HG03460 (cell line): ENCODE measurements around the gene GPT2.

ENCODE experiments used
- ATAC-seq: cut with Tn5 transposase; IDR thresholded peaks from one replicate; pipeline ENCODE4 v1.9.1; 2021; ENCODE audit not compliant: unreplicated experiment

The GPT2 gene, protein sequence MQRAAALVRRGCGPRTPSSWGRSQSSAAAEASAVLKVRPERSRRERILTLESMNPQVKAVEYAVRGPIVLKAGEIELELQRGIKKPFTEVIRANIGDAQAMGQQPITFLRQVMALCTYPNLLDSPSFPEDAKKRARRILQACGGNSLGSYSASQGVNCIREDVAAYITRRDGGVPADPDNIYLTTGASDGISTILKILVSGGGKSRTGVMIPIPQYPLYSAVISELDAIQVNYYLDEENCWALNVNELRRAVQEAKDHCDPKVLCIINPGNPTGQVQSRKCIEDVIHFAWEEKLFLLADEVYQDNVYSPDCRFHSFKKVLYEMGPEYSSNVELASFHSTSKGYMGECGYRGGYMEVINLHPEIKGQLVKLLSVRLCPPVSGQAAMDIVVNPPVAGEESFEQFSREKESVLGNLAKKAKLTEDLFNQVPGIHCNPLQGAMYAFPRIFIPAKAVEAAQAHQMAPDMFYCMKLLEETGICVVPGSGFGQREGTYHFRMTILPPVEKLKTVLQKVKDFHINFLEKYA

GRCh38 chr16:46883690-46884512, at the start of gene GPT2:
TSS of gene GPT2 (plus strand) at chr16:46884362. CDS start at chr16:46884716, 354 bp downstream.
- peak; percentile 97 for ATAC-seq

- no peak for ATAC-seq
Observed at GRCh38 chr16:46836534-46837530, 47.3 kb upstream of the GPT2 start.

DNA sequence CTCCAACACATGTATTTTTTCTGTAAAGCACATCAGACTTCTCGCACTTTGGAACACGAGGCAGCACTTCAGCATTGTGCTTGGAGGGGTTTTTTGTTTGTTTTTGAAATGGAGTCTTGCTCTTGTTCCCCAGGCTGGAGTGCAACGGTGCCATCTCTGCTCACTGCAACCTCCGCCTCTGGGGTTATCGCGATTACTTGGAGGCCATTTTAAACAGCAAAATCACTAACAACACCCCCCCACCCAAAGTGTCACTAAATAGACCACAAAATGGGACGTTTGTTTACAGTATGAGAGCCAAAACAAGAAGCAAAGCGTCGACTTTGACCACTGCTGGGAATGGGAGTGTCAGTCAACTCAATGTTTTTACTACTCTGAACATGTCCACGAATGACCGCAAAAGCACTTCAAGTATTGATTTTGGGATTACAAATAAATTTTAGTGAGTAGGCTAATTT, 44.1 kb upstream of the GPT2 start:
- no peak for ATAC-seq

GRCh38 chr16:46842192-46842895, 41.8 kb upstream of the GPT2 start:
- no peak for ATAC-seq

DNA sequence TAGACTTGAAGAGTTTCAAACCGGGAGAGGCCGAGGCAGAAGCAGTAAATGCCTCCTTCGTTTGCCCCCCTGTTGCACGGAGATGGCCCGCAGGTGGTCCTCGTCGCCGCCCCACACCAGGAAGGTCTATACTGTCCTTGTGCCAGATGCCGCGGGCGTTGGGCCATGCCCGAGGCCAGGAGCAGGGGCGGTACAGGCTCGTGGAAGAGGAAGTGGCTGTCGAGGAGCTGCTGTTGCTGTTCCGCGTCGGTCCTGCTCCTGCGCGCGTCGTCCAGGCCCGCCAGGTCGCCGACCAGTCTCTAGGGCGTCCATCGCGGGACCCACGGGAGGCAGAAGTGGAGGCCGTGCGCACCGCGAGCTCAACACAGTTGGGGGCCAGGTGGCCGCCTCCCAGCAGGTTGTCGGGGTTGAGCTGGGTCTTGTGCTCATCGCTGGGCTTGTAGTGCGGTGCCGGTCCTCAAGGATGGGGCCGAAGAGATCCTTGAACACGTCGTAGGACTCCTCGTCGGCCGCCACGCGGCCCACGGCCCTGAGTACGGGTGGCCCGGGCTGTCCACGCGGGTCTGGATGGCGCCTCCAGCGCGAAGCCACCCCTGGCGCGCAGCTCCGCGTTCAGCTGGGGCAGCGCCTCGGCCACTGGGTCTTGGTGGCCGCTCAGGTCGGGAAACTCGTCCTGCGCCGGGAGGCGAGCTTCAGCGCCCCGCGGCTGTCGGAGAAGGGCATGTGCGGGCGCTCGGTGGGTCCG, 40.1 kb upstream of the GPT2 start:
- no peak for ATAC-seq

- ATAC-seq = no peak
Observed at GRCh38 chr16:46844771-46845170, 39.4 kb upstream of the GPT2 start.

DNA sequence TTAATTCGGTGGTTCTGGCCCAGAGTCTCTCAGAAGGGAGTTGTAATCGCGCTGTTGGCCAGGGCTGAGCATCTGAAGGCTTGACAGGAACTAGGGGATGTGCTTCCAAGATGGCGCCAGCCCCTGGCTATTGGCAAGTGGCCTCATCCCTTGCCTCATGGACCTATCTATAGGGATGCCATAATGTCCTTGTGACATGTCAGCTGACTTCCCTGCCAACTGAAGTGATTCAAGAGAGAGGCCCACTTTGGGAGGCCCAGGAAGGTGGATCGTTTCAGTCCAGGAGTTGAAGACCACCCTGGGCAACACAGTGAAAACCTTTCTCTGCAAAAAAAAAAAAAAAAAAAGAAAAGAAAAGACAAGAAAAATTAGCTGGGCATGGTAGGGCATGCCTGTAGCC, 38.2 kb upstream of the GPT2 start:
- ATAC-seq = no peak

DNA sequence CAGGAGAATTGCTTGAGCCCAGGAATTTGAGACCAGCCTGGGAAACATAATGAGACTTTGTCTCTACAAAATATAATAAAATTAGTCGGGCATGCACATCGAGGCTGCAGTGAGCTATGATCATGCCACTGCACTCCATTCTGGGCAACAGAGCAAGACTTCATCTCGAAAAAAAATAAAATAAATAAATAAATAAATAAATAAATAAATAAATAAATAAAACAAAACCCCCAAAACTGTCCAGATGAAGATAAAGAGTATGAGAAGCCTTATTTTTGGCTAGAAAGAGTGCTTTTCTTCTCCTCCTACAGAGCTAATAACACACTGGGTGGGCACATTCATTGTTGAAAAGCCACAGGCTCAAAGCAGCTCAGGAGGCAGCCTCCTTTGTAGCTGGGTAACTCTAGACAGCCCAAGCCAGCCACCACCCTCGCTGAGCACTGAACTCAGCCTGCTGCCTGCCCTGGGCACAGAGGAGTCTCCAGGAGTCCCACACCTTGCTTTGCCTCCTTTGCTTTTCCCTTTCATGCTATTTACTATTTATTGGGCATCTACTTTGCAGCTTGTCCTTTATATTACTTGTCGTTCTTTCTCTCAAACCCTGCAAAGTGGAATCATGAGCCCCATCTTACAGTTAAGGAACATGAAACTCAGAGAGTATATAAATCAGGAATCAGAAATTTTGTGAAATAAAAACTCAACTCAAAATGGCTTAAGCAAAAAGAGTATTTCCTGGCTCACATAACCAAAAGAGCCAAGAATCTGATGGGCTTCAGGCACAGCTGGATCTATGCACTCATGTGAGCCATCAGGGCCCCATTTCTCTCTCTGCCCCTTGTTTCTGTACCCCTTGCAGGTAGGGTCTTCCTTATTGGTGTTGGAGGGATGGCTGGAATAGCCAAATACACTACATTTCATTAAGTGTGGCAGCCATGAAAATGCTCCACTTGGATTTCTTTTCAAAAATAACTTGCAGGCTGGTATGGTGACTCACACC, 35.1 kb upstream of the GPT2 start:
- ATAC-seq = no peak

GRCh38 chr16:46850619-46851555, 33.3 kb upstream of the GPT2 start:
- ATAC-seq = no peak

- ATAC-seq = no peak
Observed at GRCh38 chr16:46852130-46852529, 32.0 kb upstream of the GPT2 start.

- peak; percentile 71 for ATAC-seq
Observed at GRCh38 chr16:46853713-46854443, 30.3 kb upstream of the GPT2 start.

GRCh38 chr16:46854846-46855245, 29.3 kb upstream of the GPT2 start:
- no peak for ATAC-seq

DNA sequence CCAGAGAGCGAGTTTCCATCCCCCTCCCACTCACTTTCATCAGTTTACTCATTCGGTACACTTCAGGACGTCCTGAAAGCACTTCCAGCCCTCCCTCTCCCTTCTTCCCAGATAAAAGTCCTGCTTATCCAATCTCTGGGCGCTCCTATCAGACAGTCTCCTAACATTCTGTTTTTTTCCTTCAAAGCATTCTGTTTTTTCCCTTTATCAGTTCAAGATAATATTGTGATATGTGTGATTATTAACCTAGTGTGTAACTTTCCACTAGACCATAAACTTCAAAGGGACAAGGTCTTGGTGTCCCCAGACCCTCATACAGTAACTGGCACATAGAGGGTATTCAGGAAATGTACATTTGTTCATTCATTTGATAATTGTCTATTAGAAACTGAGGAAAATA, 28.8 kb upstream of the GPT2 start:
- no peak for ATAC-seq

DNA sequence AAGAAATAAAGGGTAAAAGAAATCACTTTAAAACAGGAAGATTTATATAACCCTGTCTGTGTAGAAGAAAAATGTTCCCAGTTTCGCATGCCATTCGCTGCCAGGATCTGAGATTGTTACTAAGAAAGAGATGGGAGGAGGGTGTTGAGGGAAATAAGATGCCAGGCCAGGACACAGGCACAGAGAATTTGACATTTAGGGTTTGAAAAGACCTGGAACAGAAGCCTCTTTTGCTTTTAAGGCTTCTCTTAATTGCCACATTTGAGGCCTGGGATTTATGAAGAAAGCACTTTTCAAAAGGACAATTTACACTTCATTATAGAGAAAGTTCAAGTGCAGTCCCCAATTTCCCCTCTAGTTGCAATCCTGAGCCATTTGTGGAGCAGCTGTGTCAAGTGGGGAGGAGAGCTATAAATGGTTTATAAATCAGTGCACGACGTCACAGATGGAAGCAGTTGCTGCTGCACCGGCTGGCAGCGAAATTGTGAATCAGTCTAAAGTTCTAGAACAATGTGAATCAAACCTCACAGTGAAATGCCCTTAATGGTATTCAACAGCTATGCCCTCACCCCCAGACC, 26.7 kb upstream of the GPT2 start:
- ATAC-seq = no peak

GRCh38 chr16:46858151-46858550, 26.0 kb upstream of the GPT2 start:
- ATAC-seq = no peak

DNA sequence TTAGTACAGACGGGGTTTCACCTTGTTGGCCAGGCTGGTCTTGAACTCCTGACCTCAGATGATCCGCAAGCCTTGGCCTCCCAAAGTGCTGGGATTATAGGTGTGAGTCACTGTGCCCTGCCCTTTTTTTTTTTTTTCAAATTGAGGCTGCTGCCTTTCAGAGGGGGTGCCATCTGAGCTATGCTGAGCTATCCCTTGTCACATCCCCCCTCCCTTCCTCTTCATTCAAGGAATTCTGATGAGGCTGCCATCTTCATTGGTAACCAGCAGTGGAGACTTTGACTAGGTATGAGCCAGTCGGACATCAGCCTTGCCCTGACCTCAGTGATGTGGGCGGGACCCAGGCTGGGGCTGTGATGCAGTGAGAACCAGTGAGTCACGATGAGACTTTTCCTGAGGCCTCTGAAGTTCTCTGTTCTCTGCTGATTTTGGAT, 24.4 kb upstream of the GPT2 start:
- no peak for ATAC-seq
